Fibroblast of peridontal ligament (primary cell): ENCODE data around the gene FBN2.

ENCODE experiments used
- DNase-seq: peaks from one replicate; pipeline ENCODE4 v3.0.0-alpha.2; 2010; ENCODE audit errors: extremely low read depth

FBN2 gene

GRCh38 chr5:128315671-128316070, 222.4 kb downstream of the FBN2 start:
- DNase-seq: no peak

- DNase-seq: no peak
Measured at GRCh38 chr5:128305341-128305740, 232.7 kb downstream of the FBN2 start.

GRCh38 chr5:128304791-128305190, 233.3 kb downstream of the FBN2 start:
- peak; percentile 43 for DNase-seq

- peak; percentile 87 for DNase-seq
Measured at GRCh38 chr5:128304088-128304487, 234.0 kb downstream of the FBN2 start.

- peak; percentile 46 for DNase-seq
Measured at GRCh38 chr5:128303593-128303992, 234.5 kb downstream of the FBN2 start.

- no peak for DNase-seq
Measured at GRCh38 chr5:128300181-128300580, 237.9 kb downstream of the FBN2 start.

GRCh38 chr5:128290152-128290858, 247.7 kb downstream of the FBN2 start:
- DNase-seq: peak; percentile 38

GRCh38 chr5:128287740-128288139, 250.3 kb downstream of the FBN2 start:
- DNase-seq: no peak

- DNase-seq: no peak
Measured at GRCh38 chr5:128284236-128284635, 253.8 kb downstream of the FBN2 start.

GRCh38 chr5:128279345-128279744, 258.7 kb downstream of the FBN2 start:
- DNase-seq: no peak

- no peak for DNase-seq
Measured at GRCh38 chr5:128276537-128277216, 261.4 kb downstream of the FBN2 start.

- no peak for DNase-seq
Measured at GRCh38 chr5:128274441-128274840, 263.6 kb downstream of the FBN2 start.

GRCh38 chr5:128273736-128274135, 264.3 kb downstream of the FBN2 start:
- DNase-seq: no peak

GRCh38 chr5:128271859-128272464, 266.1 kb downstream of the FBN2 start:
- DNase-seq: peak; percentile 53

- no peak for DNase-seq
Measured at GRCh38 chr5:128271071-128271470, 267.0 kb downstream of the FBN2 start.

GRCh38 chr5:128264564-128265360, 273.3 kb downstream of the FBN2 start:
- peak; percentile 18 for DNase-seq

GRCh38 chr5:128263357-128263756, 274.7 kb downstream of the FBN2 start:
- no peak for DNase-seq

- no peak for DNase-seq
Measured at GRCh38 chr5:128262911-128263310, 275.1 kb downstream of the FBN2 start.

- DNase-seq: no peak
Measured at GRCh38 chr5:128259607-128260021, 278.4 kb downstream of the FBN2 start.

GRCh38 chr5:128258372-128258771, 279.7 kb downstream of the FBN2 start:
- DNase-seq: no peak

- DNase-seq: peak; percentile 33
Measured at GRCh38 chr5:128257076-128257475, 281.0 kb downstream of the FBN2 start.

GRCh38 chr5:128254789-128255188, 283.3 kb downstream of the FBN2 start:
- peak; percentile 27 for DNase-seq
